A549 (cell line): ENCODE data around the gene ERCC2. TPM values are rescaled to one million over a fixed set of nuclear protein-coding genes. Genes with fewer than 3 reads are reported as not detected.

Source experiments
- ATAC-seq, 2 experiments: fragments of 200-7000 bp in 1 of 2; fragments of >200 bp in 1 of 2; cut with Nextera tagmentation in 1 of 2; cut with Tn5 transposase in 1 of 2; 3 replicates each; pipeline versions ENCODE4 v1.8.0 to v1.9.1; 2018 to 2020; ENCODE audit warnings: mild to moderate bottlenecking in 1 of 2, moderate library complexity in 1 of 2
- CTCF ChIA-PET: fragments of 300-600 bp; sonication (Branson Sonifier 250); formaldehyde crosslinking; extraction: SDS; loops from one replicate; lab custom pipeline; 2021; ENCODE audit warnings: antibody characterized with exemption, inconsistent platforms; lab: Yijun Ruan, JAX
- POLR2A ChIA-PET: fragments of 350-600 bp; formaldehyde crosslinking; extraction: SDS; loops from one replicate; lab custom pipeline; 2021; ENCODE audit warnings: antibody characterized with exemption, inconsistent platforms; lab: Yijun Ruan, JAX
- DNase-seq, 2 experiments: peaks; one replicate each; pipeline versions ENCODE4 v3.0.0 to v3.0.0-alpha.2; 2011 to 2016; ENCODE audit warnings: low read depth in 1 of 2, low spot score in 1 of 2
- FAIRE-seq: peaks from 2 replicates; lab custom pipeline; 2011; peaks lifted over from hg19 to GRCh38; lab: Jason Lieb, UNC
- H3K27ac ChIP-seq, 2 experiments: fragments of >200 bp; sonication (Bioruptor Twin); formaldehyde crosslinking; 3 replicates each; pipeline ENCODE4 v1.5.1; 2016 to 2017
- H3K4me1 ChIP-seq: fragments of >200 bp; sonication (Bioruptor Twin); formaldehyde crosslinking; 3 replicates; pipeline ENCODE4 v1.6.1; 2016
- H3K4me2 ChIP-seq: fragments of >200 bp; sonication (Bioruptor Twin); formaldehyde crosslinking; 3 replicates; pipeline ENCODE4 v1.6.1; 2016
- H3K4me3 ChIP-seq: fragments of >200 bp; sonication (Bioruptor Twin); formaldehyde crosslinking; 3 replicates; pipeline ENCODE4 v1.5.1; 2016
- H3K9me3 ChIP-seq: fragments of >200 bp; sonication (Bioruptor Twin); formaldehyde crosslinking; 3 replicates; pipeline ENCODE4 v1.6.1; 2016
- BHLHE40 ChIP-seq: IDR thresholded peaks from 2 replicates; pipeline ENCODE4 v1.6.1; 2012; ENCODE audit warnings: low read depth, low read length, inconsistent platforms
- CBX2 ChIP-seq: fragments of 200-600 bp; sonication (generic); IDR thresholded peaks from 2 replicates; pipeline ENCODE4 v1.6.1; 2016; ENCODE audit warnings: low read depth, mild to moderate bottlenecking, borderline replicate concordance
- CEBPB ChIP-seq, 2 experiments: fragments of >200 bp in 1 of 2; sonication (Bioruptor Twin) in 1 of 2; formaldehyde crosslinking in 1 of 2; IDR thresholded peaks; 2 replicates each; pipeline ENCODE4 v1.6.1; 2012 to 2016
- CHD2 ChIP-seq: fragments of 150-350 bp; IDR thresholded peaks from 2 replicates; pipeline ENCODE4 v1.6.1; 2014; ENCODE audit warnings: low read length; ENCODE audit not compliant: partially characterized antibody
- EHMT2 ChIP-seq: fragments of 200-600 bp; sonication (generic); IDR thresholded peaks from 2 replicates; pipeline ENCODE4 v1.6.1; 2016; ENCODE audit warnings: antibody characterized with exemption, low read depth, mild to moderate bottlenecking, moderate library complexity
- ESRRA ChIP-seq: fragments of 150-350 bp; IDR thresholded peaks from 2 replicates; pipeline ENCODE4 v1.6.1; 2014; ENCODE audit warnings: mild to moderate bottlenecking, low read length, borderline replicate concordance
- FOSB ChIP-seq: fragments of 250-450 bp; sonication (Bioruptor Pico); IDR thresholded peaks from 2 replicates; pipeline ENCODE4 v1.5.0; 2020; ENCODE audit warnings: mild to moderate bottlenecking, moderate library complexity
- FOSL2 ChIP-seq, 2 experiments: fragments of 450-650 bp in 1 of 2; fragments of >200 bp in 1 of 2; sonication (Bioruptor Twin) in 1 of 2; formaldehyde crosslinking; IDR thresholded peaks; 2 replicates each; pipeline versions ENCODE4 v1.5.0 to v1.6.1; 2016 to 2020; ENCODE audit warnings: mild to moderate bottlenecking in 1 of 2, moderate library complexity in 1 of 2
- FOXS1 ChIP-seq: fragments of 250-450 bp; sonication (Bioruptor Pico); IDR thresholded peaks from 2 replicates; pipeline ENCODE4 v1.5.0; 2020; ENCODE audit warnings: mild to moderate bottlenecking, moderate library complexity
- GATA3 ChIP-seq: IDR thresholded peaks from 2 replicates; pipeline ENCODE4 v1.6.1; 2012; ENCODE audit warnings: borderline replicate concordance
- HDAC2 ChIP-seq: fragments of 200-600 bp; sonication (generic); IDR thresholded peaks from 2 replicates; pipeline ENCODE4 v1.6.1; 2016
- HEYL ChIP-seq: fragments of 250-450 bp; sonication (Bioruptor Pico); IDR thresholded peaks from 2 replicates; pipeline ENCODE4 v1.8.0; 2021; ENCODE audit warnings: mild to moderate bottlenecking, moderate library complexity
- HMGXB4 ChIP-seq: fragments of 250-450 bp; sonication (Bioruptor Pico); IDR thresholded peaks from 2 replicates; pipeline ENCODE4 v1.5.0; 2021; ENCODE audit warnings: mild to moderate bottlenecking, moderate library complexity, borderline replicate concordance
- HOXA7 ChIP-seq: fragments of 250-450 bp; sonication (Bioruptor Pico); IDR thresholded peaks from 2 replicates; pipeline ENCODE4 v1.5.0; 2020; ENCODE audit warnings: mild to moderate bottlenecking, moderate library complexity
- HOXB13 ChIP-seq: fragments of 250-450 bp; sonication (Bioruptor Pico); IDR thresholded peaks from 2 replicates; pipeline ENCODE4 v1.5.0; 2020; ENCODE audit warnings: low read depth, mild to moderate bottlenecking, moderate library complexity
- MAZ ChIP-seq: fragments of 150-350 bp; IDR thresholded peaks from 2 replicates; pipeline ENCODE4 v1.6.1; 2014; ENCODE audit warnings: antibody characterized with exemption, low read depth, low read length, borderline replicate concordance
- MYC ChIP-seq: IDR thresholded peaks from 2 replicates; pipeline ENCODE4 v1.6.1; 2012; ENCODE audit warnings: mild to moderate bottlenecking, inconsistent platforms, low read length, improper control_type of control experiment, borderline replicate concordance
- NFE2L2 ChIP-seq: fragments of 150-350 bp; conservative IDR thresholded peaks from 2 replicates; pipeline ENCODE4 v1.6.1; 2014; ENCODE audit warnings: low read length
- NR3C1 ChIP-seq: fragments of >200 bp; sonication (Bioruptor Twin); formaldehyde crosslinking; IDR thresholded peaks from 3 replicates; pipeline ENCODE4 v1.6.1; 2017
- POLR2A ChIP-seq: IDR thresholded peaks from 2 replicates; pipeline ENCODE4 v1.6.1; 2012; ENCODE audit warnings: mild to moderate bottlenecking, low read length
- POLR2AphosphoS2 ChIP-seq: conservative IDR thresholded peaks from 2 replicates; pipeline ENCODE4 v1.6.1; 2012; ENCODE audit warnings: low read length, improper control_type of control experiment, inconsistent platforms
- RAD21 ChIP-seq, 2 experiments: fragments of >200 bp in 1 of 2; sonication (Bioruptor Twin) in 1 of 2; formaldehyde crosslinking in 1 of 2; IDR thresholded peaks in 1 of 2; conservative IDR thresholded peaks in 1 of 2; 2 replicates in 1 of 2; 3 replicates in 1 of 2; pipeline ENCODE4 v1.6.1; 2012 to 2018; ENCODE audit warnings: inconsistent platforms in 1 of 2
- RARB ChIP-seq: fragments of 250-450 bp; sonication (Bioruptor Pico); IDR thresholded peaks from 2 replicates; pipeline ENCODE4 v1.8.0; 2021; ENCODE audit warnings: mild to moderate bottlenecking, moderate library complexity
- RCOR1 ChIP-seq: fragments of 150-350 bp; IDR thresholded peaks from 2 replicates; pipeline ENCODE4 v1.6.1; 2014; ENCODE audit warnings: antibody characterized with exemption, low read length, low read depth
- RNF2 ChIP-seq: fragments of 200-600 bp; sonication (generic); IDR thresholded peaks from 2 replicates; pipeline ENCODE4 v1.6.1; 2016; ENCODE audit warnings: low read depth, mild to moderate bottlenecking, antibody characterized with exemption, moderate library complexity, borderline replicate concordance
- SMC3 ChIP-seq: fragments of >200 bp; sonication (Bioruptor Twin); formaldehyde crosslinking; IDR thresholded peaks from 3 replicates; pipeline ENCODE4 v1.6.1; 2018; ENCODE audit warnings: inconsistent platforms
- TFCP2L1 ChIP-seq: fragments of 250-450 bp; sonication (Bioruptor Pico); IDR thresholded peaks from 2 replicates; pipeline ENCODE4 v1.5.0; 2021; ENCODE audit warnings: mild to moderate bottlenecking
- TP53 ChIP-seq: fragments of 250-450 bp; sonication (Bioruptor Pico); IDR thresholded peaks from 2 replicates; pipeline ENCODE4 v1.5.0; 2021; ENCODE audit warnings: mild to moderate bottlenecking, moderate library complexity
- ZFP36 ChIP-seq: fragments of 450-650 bp; IDR thresholded peaks from 2 replicates; pipeline ENCODE4 v1.6.1; 2014; ENCODE audit warnings: borderline replicate concordance; ENCODE audit not compliant: partially characterized antibody
- ZSCAN20 ChIP-seq: fragments of 250-450 bp; sonication (Bioruptor Pico); IDR thresholded peaks from 2 replicates; pipeline ENCODE4 v1.8.0; 2022; ENCODE audit warnings: mild to moderate bottlenecking, moderate library complexity
- WGBS: methylation state at CpG from one replicate; pipeline ENCODE4 v1.1.6; 2017; ENCODE audit errors: missing lambda C conversion rate; 5-methylcytosine and 5-hydroxymethylcytosine counted together
- polyA plus RNA-seq, 4 experiments: library from polyadenylated mRNA; depleted of rRNA in 3 of 4; stranded (reverse); fragments of >200 nt; fragmentation: RNase III in 1 of 4; extraction: RNeasy Plus Mini Kit Qiagen cat#74134 plus additional on column Dnase treatment in 1 of 4; gene quantifications; 2 replicates in 3 of 4; 3 replicates in 1 of 4; pipeline ENCODE4 v1.2.3, GENCODE V29; 2011 to 2017
- TF ChIP-seq, protein P1 (sequence below): IDR thresholded peaks from 2 replicates; pipeline ENCODE4 v1.6.1; 2012
- TF ChIP-seq, protein P2 (sequence below): IDR thresholded peaks from 2 replicates; pipeline ENCODE4 v1.6.1; 2012
- TF ChIP-seq, protein P3 (sequence below): fragments of >200 bp; sonication (Bioruptor Twin); formaldehyde crosslinking; IDR thresholded peaks from 3 replicates; pipeline ENCODE4 v1.5.1; 2016

ERCC2 gene
- polyA plus RNA-seq, 2 of the 4 experiments (the other 2 are of a cell fraction) = 12.9 to 19.8 TPM

DNA sequence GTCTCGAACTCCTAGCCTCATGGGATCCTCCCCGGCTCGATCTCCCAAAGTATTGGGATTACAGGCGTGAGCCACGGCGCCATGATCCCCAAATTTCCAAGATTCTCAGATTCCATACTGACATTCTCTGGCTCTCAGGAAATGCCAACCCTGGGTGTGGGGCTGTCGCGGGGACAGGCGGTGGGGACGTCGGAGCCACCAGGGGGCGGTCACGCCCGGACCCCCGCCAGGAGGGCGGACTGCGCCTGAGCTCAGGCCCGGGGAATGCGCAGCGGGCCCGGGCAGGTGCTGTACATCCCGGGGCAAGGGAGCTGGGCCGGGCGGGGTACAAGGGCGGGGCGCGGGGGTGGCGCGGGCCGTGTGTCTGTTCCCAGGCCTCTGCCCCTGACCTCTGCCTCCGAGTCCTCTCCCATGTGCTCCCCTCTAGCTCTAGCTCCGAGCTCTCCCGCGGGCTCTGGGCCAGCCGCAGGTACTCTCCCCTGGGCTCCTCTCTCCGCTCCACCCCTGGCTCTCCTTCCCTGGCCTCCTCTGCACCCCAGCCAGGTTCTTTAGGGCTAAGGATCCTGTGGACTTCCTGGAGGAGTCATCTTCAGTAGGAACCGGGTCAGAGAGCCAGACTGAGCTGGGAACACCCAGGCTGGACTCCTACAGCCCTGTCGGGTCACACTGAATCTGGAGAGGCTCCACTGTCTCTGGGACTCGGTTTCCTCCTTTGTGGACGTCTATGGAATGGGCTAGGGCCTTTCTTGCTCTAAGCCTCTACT lies 32.1 kb upstream of the ERCC2 start:
- ATAC-seq (peak; percentile 28 to 56), DNase-seq (peak; percentile 85 to 96), FAIRE-seq (no peak)
- 10% methylated on average over 17 of the region's 40 CpGs for WGBS
- Histone ChIP-seq H3K4me3 (peak overlapping the region; percentile 36), H3K9me3 (no peaks in the 10 kb centered on the region), H3K4me1 (peaks cover 31% of the 10 kb centered on the region), H3K27ac (peak overlapping the region; percentile 94 to 96), H3K4me2 (peak overlapping the region; percentile 86)
- CTCF ChIA-PET = interaction anchor here (0.5 to 6.3 kb wide), 41 partner anchors 10 to 632 kb away, joined by 3 to 99 read pairs (median 5); partner anchors contain the start of genes BLOC1S3, ERCC1, ERCC2 and TRAPPC6A
- POLR2A ChIA-PET = interaction anchor here (0.6 to 1.5 kb wide), 4 partner anchors 22 to 505 kb away, joined by 3 to 6 read pairs (median 3); partner anchors contain the start of genes BLOC1S3 and TRAPPC6A
- peak; percentile 17; the same call in 1 of the 2 replicates for TF ChIP-seq MAZ
- TF ChIP-seq HOXA7 = no peak
- no peak for TF ChIP-seq HEYL (CRISPR knock-in tag)
- no peak for TF ChIP-seq ESRRA
- TF ChIP-seq RAD21 (conservative IDR thresholded peaks at IDR 0.05 in 1 of 2, IDR thresholded peaks at IDR 0.05 in 1 of 2) = peak; percentile 49 to 58; a peak in 3 of 5 replicates
- no peak for TF ChIP-seq POLR2AphosphoS2
- TF ChIP-seq FOSL2 (IDR thresholded peaks at IDR 0.05) = no peak
- no peak for TF ChIP-seq FOSL2 (CRISPR knock-in tag; IDR thresholded peaks at IDR 0.05)
- no peak for TF ChIP-seq ZSCAN20
- TF ChIP-seq RCOR1 = no peak
- TF ChIP-seq HDAC2 = no peak
- peak; percentile 76 for TF ChIP-seq SMC3
- no peak for TF ChIP-seq CEBPB (IDR thresholded peaks at IDR 0.05)
- TF ChIP-seq, protein P1, sequence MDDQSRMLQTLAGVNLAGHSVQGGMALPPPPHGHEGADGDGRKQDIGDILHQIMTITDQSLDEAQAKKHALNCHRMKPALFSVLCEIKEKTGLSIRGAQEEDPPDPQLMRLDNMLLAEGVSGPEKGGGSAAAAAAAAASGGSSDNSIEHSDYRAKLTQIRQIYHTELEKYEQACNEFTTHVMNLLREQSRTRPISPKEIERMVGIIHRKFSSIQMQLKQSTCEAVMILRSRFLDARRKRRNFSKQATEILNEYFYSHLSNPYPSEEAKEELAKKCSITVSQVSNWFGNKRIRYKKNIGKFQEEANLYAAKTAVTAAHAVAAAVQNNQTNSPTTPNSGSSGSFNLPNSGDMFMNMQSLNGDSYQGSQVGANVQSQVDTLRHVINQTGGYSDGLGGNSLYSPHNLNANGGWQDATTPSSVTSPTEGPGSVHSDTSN = no peak
- TF ChIP-seq CHD2 = peak; percentile 35
- no peak for TF ChIP-seq CBX2
- TF ChIP-seq NFE2L2 = no peak
- no peak; the same call in 1 of the 2 replicates for TF ChIP-seq MYC
- TF ChIP-seq, protein P2, sequence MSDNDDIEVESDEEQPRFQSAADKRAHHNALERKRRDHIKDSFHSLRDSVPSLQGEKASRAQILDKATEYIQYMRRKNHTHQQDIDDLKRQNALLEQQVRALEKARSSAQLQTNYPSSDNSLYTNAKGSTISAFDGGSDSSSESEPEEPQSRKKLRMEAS = peak; percentile 67; the same call in 1 of the 2 replicates
- TF ChIP-seq RARB (CRISPR knock-in tag) = no peak
- no peak for TF ChIP-seq FOXS1 (CRISPR knock-in tag)
- TF ChIP-seq NR3C1 = no peak
- no peak for TF ChIP-seq RNF2
- no peak for TF ChIP-seq GATA3
- TF ChIP-seq, protein P3, sequence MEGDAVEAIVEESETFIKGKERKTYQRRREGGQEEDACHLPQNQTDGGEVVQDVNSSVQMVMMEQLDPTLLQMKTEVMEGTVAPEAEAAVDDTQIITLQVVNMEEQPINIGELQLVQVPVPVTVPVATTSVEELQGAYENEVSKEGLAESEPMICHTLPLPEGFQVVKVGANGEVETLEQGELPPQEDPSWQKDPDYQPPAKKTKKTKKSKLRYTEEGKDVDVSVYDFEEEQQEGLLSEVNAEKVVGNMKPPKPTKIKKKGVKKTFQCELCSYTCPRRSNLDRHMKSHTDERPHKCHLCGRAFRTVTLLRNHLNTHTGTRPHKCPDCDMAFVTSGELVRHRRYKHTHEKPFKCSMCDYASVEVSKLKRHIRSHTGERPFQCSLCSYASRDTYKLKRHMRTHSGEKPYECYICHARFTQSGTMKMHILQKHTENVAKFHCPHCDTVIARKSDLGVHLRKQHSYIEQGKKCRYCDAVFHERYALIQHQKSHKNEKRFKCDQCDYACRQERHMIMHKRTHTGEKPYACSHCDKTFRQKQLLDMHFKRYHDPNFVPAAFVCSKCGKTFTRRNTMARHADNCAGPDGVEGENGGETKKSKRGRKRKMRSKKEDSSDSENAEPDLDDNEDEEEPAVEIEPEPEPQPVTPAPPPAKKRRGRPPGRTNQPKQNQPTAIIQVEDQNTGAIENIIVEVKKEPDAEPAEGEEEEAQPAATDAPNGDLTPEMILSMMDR = peak; percentile 83
- no peak for TF ChIP-seq FOSB (CRISPR knock-in tag)
- no peak for TF ChIP-seq BHLHE40
- TF ChIP-seq EHMT2 = no peak
- TF ChIP-seq HMGXB4 (CRISPR knock-in tag) = no peak
- peak; percentile 33 for TF ChIP-seq ZFP36
- TF ChIP-seq TP53 (CRISPR knock-in tag) = no peak
- TF ChIP-seq HOXB13 = no peak
- TF ChIP-seq TFCP2L1 (CRISPR knock-in tag) = no peak
- no peak for TF ChIP-seq POLR2A
